WTC11 (cell line): ENCODE results near the gene USP47. TPM values are rescaled to one million over a fixed set of nuclear protein-coding genes. Genes with fewer than 3 reads are reported as not detected.
A peak's percentile ranks its signal among the peaks of the same experiment; 100 is the strongest.

Source experiments
- ATAC-seq: fragments of 200-7000 bp; cut with Tn5 transposase; 2 replicates; pipeline ENCODE4 v1.10.0; 2021; ENCODE audit warnings: mild to moderate bottlenecking, moderate library complexity
- CTCF ChIA-PET: fragments of 300-600 bp; sonication (Branson Sonifier 250); formaldehyde crosslinking; loops from one replicate; lab custom pipeline; 2021; ENCODE audit warnings: antibody characterized with exemption; lab: Charles Lee
- POLR2A ChIA-PET: fragments of 350-600 bp; sonication (Branson Sonifier 250); formaldehyde crosslinking; loops from one replicate; lab custom pipeline; 2021; ENCODE audit warnings: antibody characterized with exemption; lab: Charles Lee
- DNase-seq: peaks from one replicate; pipeline ENCODE4 v3.0.0; 2021; ENCODE audit warnings: low spot score
- H3K27ac Mint-ChIP-seq: 2 replicates; pipeline ENCODE4 v1.8.0; 2021; ENCODE audit warnings: mixed read lengths
- H3K27me3 Mint-ChIP-seq: 2 replicates; pipeline ENCODE4 v1.8.0; 2021; ENCODE audit warnings: low read depth, mild to moderate bottlenecking, moderate library complexity, mixed read lengths
- H3K36me3 Mint-ChIP-seq: 2 replicates; pipeline ENCODE4 v1.8.0; 2021; ENCODE audit warnings: mixed read lengths
- H3K4me1 Mint-ChIP-seq: 2 replicates; pipeline ENCODE4 v1.8.0; 2022; ENCODE audit warnings: mixed read lengths
- H3K4me3 Mint-ChIP-seq: 2 replicates; pipeline ENCODE4 v1.8.0; 2021; ENCODE audit warnings: mild to moderate bottlenecking, moderate library complexity, mixed read lengths
- H3K9me3 Mint-ChIP-seq: 2 replicates; pipeline ENCODE4 v1.8.0; 2021; ENCODE audit warnings: mixed read lengths
- ATF1 ChIP-seq: sonication (generic); formaldehyde crosslinking; IDR thresholded peaks from 2 replicates; pipeline ENCODE4 v1.8.1; 2023; ENCODE audit warnings: mild to moderate bottlenecking, moderate library complexity, missing genetic modification reagents
- CBFB ChIP-seq: sonication (generic); formaldehyde crosslinking; IDR thresholded peaks from 2 replicates; pipeline ENCODE4 v1.8.1; 2022; ENCODE audit warnings: mild to moderate bottlenecking, low read depth, missing genetic modification reagents
- CREB1 ChIP-seq: sonication (generic); formaldehyde crosslinking; IDR thresholded peaks from 2 replicates; pipeline ENCODE4 v1.8.0; 2023; ENCODE audit warnings: mild to moderate bottlenecking, missing genetic modification reagents
- CREM ChIP-seq: sonication (generic); formaldehyde crosslinking; IDR thresholded peaks from 2 replicates; pipeline ENCODE4 v1.8.1; 2022; ENCODE audit warnings: mild to moderate bottlenecking, missing genetic modification reagents, moderate library complexity
- CTCF ChIP-seq: fragments of 200-600 bp; IDR thresholded peaks from 2 replicates; pipeline ENCODE4 v1.8.0; 2022; ENCODE audit warnings: antibody characterized with exemption
- ETV6 ChIP-seq: sonication (generic); formaldehyde crosslinking; IDR thresholded peaks from 2 replicates; pipeline ENCODE4 v1.8.1; 2022; ENCODE audit warnings: mild to moderate bottlenecking, missing genetic modification reagents
- GRHL2 ChIP-seq: fragments of 250-450 bp; sonication (Bioruptor Pico); IDR thresholded peaks from 2 replicates; pipeline ENCODE4 v1.8.0; 2022; ENCODE audit warnings: mild to moderate bottlenecking, moderate library complexity; ENCODE audit not compliant: insufficient replicate concordance, severe bottlenecking
- IRF2 ChIP-seq: sonication (generic); formaldehyde crosslinking; IDR thresholded peaks from 2 replicates; pipeline ENCODE4 v1.8.0; 2022; ENCODE audit warnings: low read depth, missing genetic modification reagents, borderline replicate concordance
- RORB ChIP-seq: fragments of 250-450 bp; sonication (Bioruptor Pico); IDR thresholded peaks from 2 replicates; pipeline ENCODE4 v1.9.0; 2021; ENCODE audit warnings: mild to moderate bottlenecking
- SMAD3 ChIP-seq: sonication (generic); formaldehyde crosslinking; IDR thresholded peaks from 2 replicates; pipeline ENCODE4 v1.8.0; 2022; ENCODE audit warnings: missing genetic modification reagents, mild to moderate bottlenecking, borderline replicate concordance
- TP53 ChIP-seq: sonication (generic); formaldehyde crosslinking; IDR thresholded peaks from 2 replicates; pipeline ENCODE4 v1.8.1; 2023; ENCODE audit warnings: mild to moderate bottlenecking, missing genetic modification reagents
- ZNF121 ChIP-seq: sonication (generic); formaldehyde crosslinking; IDR thresholded peaks from 2 replicates; pipeline ENCODE4 v1.8.0; 2023; ENCODE audit warnings: missing genetic modification reagents
- ZNF263 ChIP-seq: sonication (generic); formaldehyde crosslinking; IDR thresholded peaks from 2 replicates; pipeline ENCODE4 v1.8.1; 2022; ENCODE audit warnings: low read depth, mild to moderate bottlenecking, moderate library complexity, missing genetic modification reagents
- ZNF416 ChIP-seq: fragments of 250-450 bp; sonication (Bioruptor Pico); IDR thresholded peaks from 2 replicates; pipeline ENCODE4 v1.9.0; 2021; ENCODE audit warnings: mild to moderate bottlenecking, inconsistent platforms
- ZNF425 ChIP-seq: fragments of 250-450 bp; sonication (Bioruptor Pico); conservative IDR thresholded peaks from 2 replicates; pipeline ENCODE4 v1.9.0; 2021; ENCODE audit warnings: mild to moderate bottlenecking
- total RNA-seq: library from RNA; stranded (reverse); gene quantifications from 3 replicates; pipeline ENCODE4 v1.2.3, GENCODE V29; 2021
- TF ChIP-seq, protein P1 (sequence below): sonication (generic); formaldehyde crosslinking; IDR thresholded peaks from 2 replicates; pipeline ENCODE4 v1.8.1; 2022; ENCODE audit warnings: low read depth, missing genetic modification reagents, borderline replicate concordance
- TF ChIP-seq, protein P2 (sequence below): fragments of 250-450 bp; sonication (Bioruptor Pico); IDR thresholded peaks from 2 replicates; pipeline ENCODE4 v1.9.0; 2021; ENCODE audit warnings: mild to moderate bottlenecking
- TF ChIP-seq, protein P3 (sequence below): sonication (generic); formaldehyde crosslinking; IDR thresholded peaks from 2 replicates; pipeline ENCODE4 v1.8.1; 2022; ENCODE audit warnings: missing genetic modification reagents, borderline replicate concordance
- TF ChIP-seq, protein P4 (sequence below): sonication (generic); formaldehyde crosslinking; IDR thresholded peaks from 2 replicates; pipeline ENCODE4 v1.8.1; 2022; ENCODE audit warnings: mild to moderate bottlenecking, moderate library complexity, missing genetic modification reagents
- TF ChIP-seq, protein P5 (sequence below): fragments of 250-450 bp; sonication (Bioruptor Pico); IDR thresholded peaks from 2 replicates; pipeline ENCODE4 v1.9.0; 2021; ENCODE audit warnings: mild to moderate bottlenecking

Gene USP47
- total RNA-seq, 1 experiment from 2014 or later = 19.7 TPM

DNA sequence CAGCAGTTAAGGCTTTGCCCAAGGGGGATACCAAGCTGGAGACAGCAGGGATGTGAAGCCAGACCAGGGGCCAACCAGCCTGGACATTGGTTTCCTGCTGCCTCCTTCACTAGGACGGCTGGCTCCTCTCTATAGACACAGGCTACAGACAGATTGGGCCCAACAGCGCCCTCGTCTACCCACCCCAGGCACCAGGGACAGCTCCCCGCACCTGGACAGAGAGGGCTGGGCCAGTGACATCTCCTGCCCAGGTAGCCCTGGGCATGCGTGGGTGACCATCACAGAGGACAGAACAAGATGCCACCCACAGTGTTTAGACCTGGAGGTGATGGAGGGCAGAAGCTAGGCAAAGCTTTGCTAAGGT is 165.4 kb downstream of the USP47 start:
- ATAC-seq (no peak), DNase-seq (peak; percentile 22)
- Mint-ChIP-seq H3K27ac (no peak overlapping the region), H3K27me3 (peaks cover 37% of the 10 kb centered on the region), H3K36me3 (no peaks in the 10 kb centered on the region), H3K9me3 (no peaks in the 10 kb centered on the region), H3K4me1 (peaks cover 19% of the 10 kb centered on the region), H3K4me3 (peak overlapping the region; percentile 81)
- TF ChIP-seq ZNF263 (CRISPR knock-in tag) (no peak), CREM (CRISPR knock-in tag) (no peak), TP53 (CRISPR knock-in tag) (no peak), CREB1 (CRISPR knock-in tag) (no peak), IRF2 (CRISPR knock-in tag) (no peak), CBFB (no peak), ATF1 (CRISPR knock-in tag) (no peak), ETV6 (no peak), CTCF (no peak), SMAD3 (no peak)
- TF ChIP-seq, protein P1, sequence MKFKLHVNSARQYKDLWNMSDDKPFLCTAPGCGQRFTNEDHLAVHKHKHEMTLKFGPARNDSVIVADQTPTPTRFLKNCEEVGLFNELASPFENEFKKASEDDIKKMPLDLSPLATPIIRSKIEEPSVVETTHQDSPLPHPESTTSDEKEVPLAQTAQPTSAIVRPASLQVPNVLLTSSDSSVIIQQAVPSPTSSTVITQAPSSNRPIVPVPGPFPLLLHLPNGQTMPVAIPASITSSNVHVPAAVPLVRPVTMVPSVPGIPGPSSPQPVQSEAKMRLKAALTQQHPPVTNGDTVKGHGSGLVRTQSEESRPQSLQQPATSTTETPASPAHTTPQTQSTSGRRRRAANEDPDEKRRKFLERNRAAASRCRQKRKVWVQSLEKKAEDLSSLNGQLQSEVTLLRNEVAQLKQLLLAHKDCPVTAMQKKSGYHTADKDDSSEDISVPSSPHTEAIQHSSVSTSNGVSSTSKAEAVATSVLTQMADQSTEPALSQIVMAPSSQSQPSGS = no peak
- TF ChIP-seq, protein P2, sequence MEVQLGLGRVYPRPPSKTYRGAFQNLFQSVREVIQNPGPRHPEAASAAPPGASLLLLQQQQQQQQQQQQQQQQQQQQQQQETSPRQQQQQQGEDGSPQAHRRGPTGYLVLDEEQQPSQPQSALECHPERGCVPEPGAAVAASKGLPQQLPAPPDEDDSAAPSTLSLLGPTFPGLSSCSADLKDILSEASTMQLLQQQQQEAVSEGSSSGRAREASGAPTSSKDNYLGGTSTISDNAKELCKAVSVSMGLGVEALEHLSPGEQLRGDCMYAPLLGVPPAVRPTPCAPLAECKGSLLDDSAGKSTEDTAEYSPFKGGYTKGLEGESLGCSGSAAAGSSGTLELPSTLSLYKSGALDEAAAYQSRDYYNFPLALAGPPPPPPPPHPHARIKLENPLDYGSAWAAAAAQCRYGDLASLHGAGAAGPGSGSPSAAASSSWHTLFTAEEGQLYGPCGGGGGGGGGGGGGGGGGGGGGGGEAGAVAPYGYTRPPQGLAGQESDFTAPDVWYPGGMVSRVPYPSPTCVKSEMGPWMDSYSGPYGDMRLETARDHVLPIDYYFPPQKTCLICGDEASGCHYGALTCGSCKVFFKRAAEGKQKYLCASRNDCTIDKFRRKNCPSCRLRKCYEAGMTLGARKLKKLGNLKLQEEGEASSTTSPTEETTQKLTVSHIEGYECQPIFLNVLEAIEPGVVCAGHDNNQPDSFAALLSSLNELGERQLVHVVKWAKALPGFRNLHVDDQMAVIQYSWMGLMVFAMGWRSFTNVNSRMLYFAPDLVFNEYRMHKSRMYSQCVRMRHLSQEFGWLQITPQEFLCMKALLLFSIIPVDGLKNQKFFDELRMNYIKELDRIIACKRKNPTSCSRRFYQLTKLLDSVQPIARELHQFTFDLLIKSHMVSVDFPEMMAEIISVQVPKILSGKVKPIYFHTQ (CRISPR knock-in tag) = no peak
- TF ChIP-seq, protein P3, sequence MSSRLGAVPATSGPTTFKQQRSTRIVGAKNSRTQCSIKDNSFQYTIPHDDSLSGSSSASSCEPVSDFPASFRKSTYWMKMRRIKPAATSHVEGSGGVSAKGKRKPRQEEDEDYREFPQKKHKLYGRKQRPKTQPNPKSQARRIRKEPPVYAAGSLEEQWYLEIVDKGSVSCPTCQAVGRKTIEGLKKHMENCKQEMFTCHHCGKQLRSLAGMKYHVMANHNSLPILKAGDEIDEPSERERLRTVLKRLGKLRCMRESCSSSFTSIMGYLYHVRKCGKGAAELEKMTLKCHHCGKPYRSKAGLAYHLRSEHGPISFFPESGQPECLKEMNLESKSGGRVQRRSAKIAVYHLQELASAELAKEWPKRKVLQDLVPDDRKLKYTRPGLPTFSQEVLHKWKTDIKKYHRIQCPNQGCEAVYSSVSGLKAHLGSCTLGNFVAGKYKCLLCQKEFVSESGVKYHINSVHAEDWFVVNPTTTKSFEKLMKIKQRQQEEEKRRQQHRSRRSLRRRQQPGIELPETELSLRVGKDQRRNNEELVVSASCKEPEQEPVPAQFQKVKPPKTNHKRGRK (CRISPR knock-in tag) = no peak
- POLR2A ChIA-PET = interaction anchor here (0.9 kb wide), 1 partner anchor 8 kb away, joined by 3 read pairs; no protein-coding TSS in a partner anchor
- CTCF ChIA-PET = interaction anchor here (1.1 to 3.5 kb wide), 4 partner anchors 8 to 277 kb away, joined by 3 to 36 read pairs (median 14); no protein-coding TSS in a partner anchor

GRCh38 chr11:12007769-12008737 is 166.3 kb downstream of the USP47 start, which contains the start of gene DKK3:
Gene DKK3, minus strand, starts transcription at chr11:12008626. Its CDS starts 44 bp downstream, at chr11:12008582.
- H3K27ac Mint-ChIP-seq = peak within 1 kb of the TSS; percentile 71
- CTCF ChIA-PET = interaction anchor here (0.6 to 3.5 kb wide), 12 partner anchors 9 to 980 kb away, joined by 3 to 36 read pairs (median 4); no protein-coding TSS in a partner anchor
- TF ChIP-seq, protein P3 (CRISPR knock-in tag) = no peak
- TF ChIP-seq, protein P4, sequence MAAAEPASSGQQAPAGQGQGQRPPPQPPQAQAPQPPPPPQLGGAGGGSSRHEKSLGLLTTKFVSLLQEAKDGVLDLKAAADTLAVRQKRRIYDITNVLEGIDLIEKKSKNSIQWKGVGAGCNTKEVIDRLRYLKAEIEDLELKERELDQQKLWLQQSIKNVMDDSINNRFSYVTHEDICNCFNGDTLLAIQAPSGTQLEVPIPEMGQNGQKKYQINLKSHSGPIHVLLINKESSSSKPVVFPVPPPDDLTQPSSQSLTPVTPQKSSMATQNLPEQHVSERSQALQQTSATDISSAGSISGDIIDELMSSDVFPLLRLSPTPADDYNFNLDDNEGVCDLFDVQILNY (CRISPR knock-in tag) = no peak
- TF ChIP-seq, protein P5, sequence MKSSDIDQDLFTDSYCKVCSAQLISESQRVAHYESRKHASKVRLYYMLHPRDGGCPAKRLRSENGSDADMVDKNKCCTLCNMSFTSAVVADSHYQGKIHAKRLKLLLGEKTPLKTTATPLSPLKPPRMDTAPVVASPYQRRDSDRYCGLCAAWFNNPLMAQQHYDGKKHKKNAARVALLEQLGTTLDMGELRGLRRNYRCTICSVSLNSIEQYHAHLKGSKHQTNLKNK (CRISPR knock-in tag) = no peak
- no peak for TF ChIP-seq ZNF425 (CRISPR knock-in tag)
- no peak for TF ChIP-seq ZNF416 (CRISPR knock-in tag)
- TF ChIP-seq RORB = no peak
- 0 out of 2 replicates have a peak, but pooled peaks have one; percentile 2 for TF ChIP-seq ZNF121 (CRISPR knock-in tag)
- TF ChIP-seq CREB1 (CRISPR knock-in tag) = no peak
- TF ChIP-seq CREM (CRISPR knock-in tag) = no peak
- TF ChIP-seq GRHL2 = no peak

More at GRCh38 chr11:12007769-12008737, 166.3 kb downstream of the USP47 start, which contains the start of gene DKK3:
- Mint-ChIP-seq H3K27me3 (peaks cover 37% of the 10 kb centered on the region), H3K36me3 (no peaks in the 10 kb centered on the region), H3K4me1 (peaks cover 19% of the 10 kb centered on the region), H3K4me3 (peak within 1 kb of the TSS; percentile 92), H3K9me3 (no peaks in the 10 kb centered on the region)
- DNase-seq (peak; percentile 48), ATAC-seq (peak; percentile 13)
- POLR2A ChIA-PET = interaction anchor here (0.7 to 0.9 kb wide), 2 partner anchors 9 to 36 kb away, joined by 3 read pairs; no protein-coding TSS in a partner anchor
